ENCODE data around the gene RADIL.

The RADIL gene

GRCh38 chr7:4884164-4884563, 648 bp upstream of the RADIL start:
- H3K36me3 ChIP-seq (ENCODE audit: control insufficient read depth in 2 of 2, insufficient read depth in 1 of 2, low read length in 2 of 2) = no peaks in the 10 kb centered on the region
- H3K27ac ChIP-seq (ENCODE audit: extremely low read depth, low read depth, low read length) = no peak overlapping the region
- no peaks in the 10 kb centered on the region for H3K9me3 ChIP-seq (ENCODE audit: control insufficient read depth, insufficient read depth, low read depth, low read length)
- H3K4me1 ChIP-seq (ENCODE audit: control insufficient read depth, insufficient read depth, low read length) = no peaks in the 10 kb centered on the region
- H3K4me3 ChIP-seq (ENCODE audit: low read depth, low read length) = no peak overlapping the region
- ChIA-PET POLR2A (interaction anchor here (0.8 kb wide), 1 partner anchor 109 kb away, joined by 3 read pairs; the partner anchor contains the start of gene AP5Z1), CTCF (interaction anchor here (0.7 to 2.6 kb wide), 21 partner anchors 8 to 165 kb away, joined by 3 to 34 read pairs (median 5); no protein-coding TSS in a partner anchor)
- TF ChIP-seq TSHZ1 (tag by site-specific recombination; IDR thresholded peaks at IDR 0.05; ENCODE audit: borderline replicate concordance) (no peak), ZBTB44 (tag by site-specific recombination; IDR thresholded peaks at IDR 0.05) (no peak), ZNF473 (tag by site-specific recombination; IDR thresholded peaks at IDR 0.05) (no peak), ZNF221 (tag by site-specific recombination; IDR thresholded peaks at IDR 0.05; ENCODE audit: borderline replicate concordance) (no peak), ZBTB8A (tag by site-specific recombination; IDR thresholded peaks at IDR 0.05) (no peak), ZNF148 (tag by site-specific recombination; IDR thresholded peaks at IDR 0.05; ENCODE audit: borderline replicate concordance) (no peak), ZNF514 (tag by site-specific recombination; IDR thresholded peaks at IDR 0.05) (no peak), ZNF626 (tag by site-specific recombination; IDR thresholded peaks at IDR 0.05) (no peak), ZNF707 (tag by site-specific recombination; IDR thresholded peaks at IDR 0.05) (no peak), ZNF19 (tag by site-specific recombination; IDR thresholded peaks at IDR 0.05; ENCODE audit: low read depth) (no peak), ZNF664 (tag by site-specific recombination; IDR thresholded peaks at IDR 0.05) (no peak), ZBTB48 (tag by site-specific recombination; IDR thresholded peaks at IDR 0.05) (no peak), GLI2 (tag by site-specific recombination; IDR thresholded peaks at IDR 0.05; ENCODE audit: borderline replicate concordance, low read depth) (no peak), BCL11A (tag by site-specific recombination; IDR thresholded peaks at IDR 0.05; ENCODE audit: low read depth) (no peak), ZNF518A (tag by site-specific recombination; conservative IDR thresholded peaks at IDR 0.05; ENCODE audit: low read depth) (no peak), ZNF394 (tag by site-specific recombination; IDR thresholded peaks at IDR 0.05; ENCODE audit: borderline replicate concordance) (no peak), ZSCAN4 (tag by site-specific recombination; IDR thresholded peaks at IDR 0.05) (no peak), MYNN (tag by site-specific recombination; IDR thresholded peaks at IDR 0.05; ENCODE audit: borderline replicate concordance) (no peak), ZNF24 (tag by site-specific recombination; IDR thresholded peaks at IDR 0.05) (no peak), INSM2 (tag by site-specific recombination; IDR thresholded peaks at IDR 0.05) (no peak)
